Activated CD8-positive, alpha-beta T cell treated with anti-CD3 and anti-CD28 coated beads for 36 hours (primary cell): ENCODE data around the gene UBE2Z. TPM values are rescaled to one million over a fixed set of nuclear protein-coding genes. Genes with fewer than 3 reads are reported as not detected.
"Not testable (repeated sequence)": the region's sequence is repeated elsewhere in the genome, so short reads cannot be mapped to it uniquely, and the experiment has no call there.

Experiments used
- ATAC-seq: fragments of 200-7000 bp; cut with Tn5 transposase; one replicate; pipeline ENCODE4 v1.10.0; 2021; ENCODE audit warnings: mild to moderate bottlenecking, moderate library complexity
- CTCF ChIA-PET: fragments of 350-600 bp; sonication (Branson Sonifier 250); formaldehyde crosslinking; loops from one replicate; lab custom pipeline; 2021; ENCODE audit warnings: antibody characterized with exemption; lab: Charles Lee
- POLR2A ChIA-PET: fragments of 350-600 bp; sonication (Branson Sonifier 250); formaldehyde crosslinking; loops from one replicate; lab custom pipeline; 2021; ENCODE audit warnings: antibody characterized with exemption; lab: Charles Lee
- DNase-seq: peaks from one replicate; pipeline ENCODE4 v3.0.0-alpha.2; 2020
- H3K27ac Mint-ChIP-seq: one replicate; pipeline ENCODE4 v1.8.0; 2021; ENCODE audit warnings: mild to moderate bottlenecking, mixed read lengths
- H3K27me3 Mint-ChIP-seq: one replicate; pipeline ENCODE4 v1.8.0; 2021; ENCODE audit warnings: mixed read lengths
- H3K36me3 Mint-ChIP-seq: one replicate; pipeline ENCODE4 v1.8.0; 2021; ENCODE audit warnings: low read depth, mixed read lengths
- H3K4me1 Mint-ChIP-seq: one replicate; pipeline ENCODE4 v1.8.0; 2021; ENCODE audit warnings: low read depth, mixed read lengths
- H3K4me3 Mint-ChIP-seq: one replicate; pipeline ENCODE4 v1.8.0; 2021; ENCODE audit warnings: mild to moderate bottlenecking, moderate library complexity, mixed read lengths
- H3K9me3 Mint-ChIP-seq: one replicate; pipeline ENCODE4 v1.8.0; 2021; ENCODE audit warnings: mixed read lengths
- intact Hi-C: fragments of 100-400 bp; cut with micrococcal nuclease; formaldehyde crosslinking; loops from one replicate; pipeline ENCODE4 v1.10.0; 2022
- total RNA-seq, 2 experiments: library from RNA; stranded (reverse); gene quantifications; one replicate each; pipeline ENCODE4 v1.2.3, GENCODE V29; 2021
- TF ChIP-seq, protein P1 (sequence below): fragments of 200-600 bp; IDR thresholded peaks from one replicate; pipeline ENCODE4 v1.8.0; 2022; ENCODE audit warnings: antibody characterized with exemption, mild to moderate bottlenecking

The UBE2Z gene
- total RNA-seq, 2 experiments from 2014 or later: 71.1 to 74.3 TPM

DNA sequence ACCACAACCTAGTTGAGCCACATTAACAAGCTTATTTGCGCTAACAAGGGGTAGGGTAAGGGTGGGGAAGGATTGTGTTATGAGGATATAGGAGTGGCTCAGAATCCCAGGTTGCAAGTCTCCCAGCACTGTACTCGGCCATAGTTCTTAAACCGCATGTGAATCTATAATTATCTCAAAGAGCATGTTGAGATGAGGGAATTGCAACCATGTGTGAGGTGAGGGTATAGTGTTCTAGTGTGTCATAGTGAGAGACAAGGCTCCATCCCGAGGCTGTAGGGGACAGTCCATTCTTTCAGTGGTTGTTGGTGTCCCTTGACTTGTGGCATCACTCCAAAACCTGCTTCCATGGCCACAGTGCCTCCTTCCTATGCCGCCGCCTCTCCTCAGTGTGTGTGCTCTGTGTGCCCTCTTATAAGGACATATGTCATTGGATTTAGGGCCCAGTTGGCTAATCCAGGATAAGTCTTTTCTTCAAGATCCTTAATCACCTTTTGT, 38.3 kb upstream of the UBE2Z start:
- Mint-ChIP-seq H3K4me1 (no peaks in the 10 kb centered on the region), H3K9me3 (no peaks in the 10 kb centered on the region), H3K27me3 (no peaks in the 10 kb centered on the region), H3K27ac (no peak overlapping the region), H3K36me3 (peaks cover 4% of the 10 kb centered on the region), H3K4me3 (no peak overlapping the region)
- POLR2A ChIA-PET: no interaction called here
- intact Hi-C loops: no loop called here
- TF ChIP-seq, protein P1, sequence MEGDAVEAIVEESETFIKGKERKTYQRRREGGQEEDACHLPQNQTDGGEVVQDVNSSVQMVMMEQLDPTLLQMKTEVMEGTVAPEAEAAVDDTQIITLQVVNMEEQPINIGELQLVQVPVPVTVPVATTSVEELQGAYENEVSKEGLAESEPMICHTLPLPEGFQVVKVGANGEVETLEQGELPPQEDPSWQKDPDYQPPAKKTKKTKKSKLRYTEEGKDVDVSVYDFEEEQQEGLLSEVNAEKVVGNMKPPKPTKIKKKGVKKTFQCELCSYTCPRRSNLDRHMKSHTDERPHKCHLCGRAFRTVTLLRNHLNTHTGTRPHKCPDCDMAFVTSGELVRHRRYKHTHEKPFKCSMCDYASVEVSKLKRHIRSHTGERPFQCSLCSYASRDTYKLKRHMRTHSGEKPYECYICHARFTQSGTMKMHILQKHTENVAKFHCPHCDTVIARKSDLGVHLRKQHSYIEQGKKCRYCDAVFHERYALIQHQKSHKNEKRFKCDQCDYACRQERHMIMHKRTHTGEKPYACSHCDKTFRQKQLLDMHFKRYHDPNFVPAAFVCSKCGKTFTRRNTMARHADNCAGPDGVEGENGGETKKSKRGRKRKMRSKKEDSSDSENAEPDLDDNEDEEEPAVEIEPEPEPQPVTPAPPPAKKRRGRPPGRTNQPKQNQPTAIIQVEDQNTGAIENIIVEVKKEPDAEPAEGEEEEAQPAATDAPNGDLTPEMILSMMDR: no peak
- DNase-seq (no peak), ATAC-seq (no peak)
- CTCF ChIA-PET: interaction anchor here (0.8 to 2.3 kb wide), 6 partner anchors 9 to 191 kb away, joined by 3 to 10 read pairs (median 6); no protein-coding TSS in a partner anchor

DNA sequence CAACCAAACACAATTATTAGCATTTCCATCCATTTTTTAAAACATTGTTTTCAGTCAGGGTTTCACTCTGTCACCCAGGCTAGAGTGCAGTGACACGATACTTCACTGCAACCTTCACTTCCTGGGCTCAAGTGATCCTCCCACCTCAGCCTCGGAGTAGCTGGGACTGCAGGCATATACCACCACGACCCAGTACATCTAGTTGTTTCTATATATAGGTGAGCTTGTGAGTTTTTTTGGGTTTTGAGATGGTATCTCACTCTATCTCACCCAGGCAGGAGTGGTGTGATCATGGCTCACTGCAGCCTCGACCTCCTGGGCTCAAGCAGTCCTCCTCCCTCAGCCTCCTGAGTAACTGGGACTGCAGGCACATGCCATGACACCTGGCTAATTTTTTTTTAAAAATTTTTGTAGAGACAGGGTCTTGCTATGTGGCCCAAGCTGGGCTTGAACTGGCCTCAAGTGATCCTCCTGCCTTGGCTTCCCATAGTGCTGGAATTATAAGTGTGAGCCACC, 37.1 kb upstream of the UBE2Z start:
- TF ChIP-seq, protein P1: no peak
- POLR2A ChIA-PET: no interaction called here
- peaks cover 3% of the 10 kb centered on the region for H3K36me3 Mint-ChIP-seq
- no peaks in the 10 kb centered on the region for H3K9me3 Mint-ChIP-seq
- no peak overlapping the region for H3K27ac Mint-ChIP-seq
- H3K4me3 Mint-ChIP-seq: no peak overlapping the region
- H3K4me1 Mint-ChIP-seq: no peaks in the 10 kb centered on the region
- H3K27me3 Mint-ChIP-seq: no peaks in the 10 kb centered on the region
- ATAC-seq: no peak
- DNase-seq: no peak
- CTCF ChIA-PET: interaction anchor here (1.0 to 1.3 kb wide), 6 partner anchors 8 to 162 kb away, joined by 3 to 9 read pairs (median 4); no protein-coding TSS in a partner anchor
- intact Hi-C loops: no loop called here

DNA sequence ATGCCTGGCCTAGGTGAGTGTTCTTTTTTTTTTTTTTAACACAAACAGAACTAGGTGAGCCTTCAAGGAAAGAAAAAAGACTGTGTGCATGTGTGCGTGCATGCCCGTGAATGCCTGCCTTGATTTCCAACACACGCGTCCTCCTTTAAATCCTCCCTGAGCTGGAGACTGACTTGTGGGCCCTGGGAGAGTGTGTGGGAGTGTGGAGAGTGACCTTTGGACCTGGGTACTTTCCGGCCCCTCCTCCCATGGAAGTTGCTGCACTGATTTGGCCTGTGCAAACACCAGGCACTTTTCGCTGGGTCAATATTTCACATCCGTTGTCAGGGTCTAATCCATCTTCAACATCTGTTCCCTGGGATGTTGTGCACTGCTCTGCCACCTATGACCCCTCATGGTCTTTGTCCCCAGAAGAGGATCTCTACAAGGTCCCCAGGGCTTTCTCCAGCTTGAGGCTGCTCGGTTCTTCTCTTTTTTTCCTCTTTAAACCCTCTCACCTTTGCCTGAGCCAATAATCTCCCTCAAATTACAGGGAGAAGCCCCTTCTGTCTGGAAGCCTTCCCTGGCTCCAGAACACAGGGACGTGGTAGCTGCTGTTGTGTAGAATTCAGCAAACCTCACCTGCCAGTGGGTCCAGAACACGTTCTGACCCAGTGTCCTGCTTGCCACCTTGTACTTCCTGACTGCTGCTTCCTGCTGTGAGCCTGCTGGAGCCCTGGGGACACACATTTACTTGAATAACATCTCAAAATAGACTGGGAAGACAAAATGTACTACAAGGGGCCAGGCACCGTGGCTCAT, 36.5 kb upstream of the UBE2Z start:
- H3K27me3 Mint-ChIP-seq: no peaks in the 10 kb centered on the region
- no peaks in the 10 kb centered on the region for H3K9me3 Mint-ChIP-seq
- H3K36me3 Mint-ChIP-seq: no peaks in the 10 kb centered on the region
- H3K4me3 Mint-ChIP-seq: no peak overlapping the region
- ChIA-PET POLR2A (no interaction called here), CTCF (interaction anchor here (1.0 to 1.2 kb wide), 2 partner anchors 58 to 67 kb away, joined by 3 to 9 read pairs; no protein-coding TSS in a partner anchor)
- TF ChIP-seq, protein P1: no peak
- ATAC-seq: no peak
- DNase-seq: no peak
- intact Hi-C loops: no loop called here
- H3K27ac Mint-ChIP-seq: no peak overlapping the region
- no peaks in the 10 kb centered on the region for H3K4me1 Mint-ChIP-seq

DNA sequence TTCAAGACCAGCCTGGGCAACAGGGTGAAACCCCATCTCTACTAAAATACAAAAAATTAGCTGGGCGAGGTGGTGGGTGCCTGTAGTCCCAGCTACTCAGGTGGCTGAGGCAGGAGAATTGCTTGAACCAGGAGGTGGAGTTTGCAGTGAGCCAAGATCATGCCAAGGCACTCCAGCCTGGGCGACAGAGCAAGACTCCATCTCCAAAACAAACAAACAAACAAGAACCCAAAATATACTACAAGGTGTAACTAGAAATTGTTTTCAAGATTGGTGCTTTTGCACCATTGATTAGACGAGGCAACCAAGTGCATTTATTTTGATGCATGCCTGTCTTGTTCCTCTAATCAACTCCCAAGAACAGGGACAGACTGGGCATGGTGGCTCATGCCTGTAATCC, 35.8 kb upstream of the UBE2Z start:
- ATAC-seq, H3K27me3 Mint-ChIP-seq, H3K4me3 Mint-ChIP-seq, H3K36me3 Mint-ChIP-seq, POLR2A ChIA-PET, H3K4me1 Mint-ChIP-seq, H3K9me3 Mint-ChIP-seq, H3K27ac Mint-ChIP-seq, DNase-seq, intact Hi-C loops: not testable (repeated sequence)
- CTCF ChIA-PET: interaction anchor here (0.7 to 1.6 kb wide), 2 partner anchors 9 to 28 kb away, joined by 3 read pairs; no protein-coding TSS in a partner anchor

DNA sequence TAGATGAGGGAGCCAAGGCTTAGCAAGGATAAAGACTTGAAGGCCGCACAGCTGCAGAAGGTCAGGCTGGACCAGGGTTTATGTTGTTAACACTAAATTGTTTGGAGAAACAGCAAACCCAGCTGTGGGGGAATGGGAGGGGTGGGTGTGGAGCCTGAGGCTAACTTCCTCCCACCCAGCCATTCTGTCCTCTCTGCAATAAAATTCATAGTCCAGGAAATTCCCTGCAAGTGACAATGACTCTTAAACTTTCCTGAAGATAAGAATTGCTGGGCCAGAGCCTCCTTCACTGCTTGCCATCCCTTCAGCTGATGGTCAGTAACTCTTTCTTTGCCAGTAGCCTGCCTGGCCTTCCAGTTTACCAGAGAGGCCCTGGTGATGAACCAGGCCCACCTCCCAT, 35.0 kb upstream of the UBE2Z start:
- Mint-ChIP-seq H3K4me1 (no peaks in the 10 kb centered on the region), H3K27ac (no peak overlapping the region), H3K36me3 (no peaks in the 10 kb centered on the region), H3K27me3 (peaks cover 3% of the 10 kb centered on the region), H3K9me3 (no peaks in the 10 kb centered on the region), H3K4me3 (no peak overlapping the region)
- intact Hi-C loops: no loop called here
- ChIA-PET CTCF (interaction anchor here (0.7 to 15.2 kb wide), 6 partner anchors 10 to 195 kb away, joined by 3 to 614 read pairs (median 6); partner anchors contain the start of gene TTLL6), POLR2A (interaction anchor here (1.5 kb wide), 1 partner anchor 32 kb away, joined by 3 read pairs; no protein-coding TSS in a partner anchor)
- ATAC-seq (no peak), DNase-seq (no peak)
- TF ChIP-seq, protein P1: no peak
